Astrocyte (in vitro differentiated cells and primary cell): Measurements from ENCODE around the gene HSPA2. TPM values are rescaled to one million over a fixed set of nuclear protein-coding genes. Genes with fewer than 3 reads are reported as not detected.

ENCODE experiments used
- DNase-seq: peaks from one replicate; pipeline ENCODE4 v3.0.0-alpha.2; 2010; ENCODE audit warnings: low read depth
- FAIRE-seq: peaks from 2 replicates; lab custom pipeline; 2011; peaks lifted over from hg19 to GRCh38; lab: Jason Lieb, UNC
- H2AFZ ChIP-seq: 2 replicates; pipeline ENCODE4 v1.6.0; 2012; ENCODE audit warnings: low read depth, low read length, inconsistent platforms
- H3K27ac ChIP-seq: 2 replicates; pipeline ENCODE4 v1.5.1; 2011; ENCODE audit warnings: low read depth, low read length, inconsistent platforms
- H3K27me3 ChIP-seq: 2 replicates; pipeline ENCODE4 v1.6.0; 2011; ENCODE audit warnings: low read length, inconsistent platforms; ENCODE audit not compliant: insufficient read depth
- H3K36me3 ChIP-seq: 2 replicates; pipeline ENCODE4 v1.5.1; 2011; ENCODE audit warnings: low read length, inconsistent platforms; ENCODE audit not compliant: insufficient read depth
- H3K4me1 ChIP-seq: 2 replicates; pipeline ENCODE4 v1.5.1; 2011; ENCODE audit warnings: low read length, inconsistent platforms; ENCODE audit not compliant: insufficient read depth
- H3K4me2 ChIP-seq: 2 replicates; pipeline ENCODE4 v1.6.0; 2012; ENCODE audit warnings: low read length, inconsistent platforms
- H3K4me3 ChIP-seq: 2 replicates; pipeline ENCODE4 v1.5.1; 2011; ENCODE audit warnings: low read depth, mild to moderate bottlenecking, low read length, inconsistent platforms; ENCODE audit not compliant: insufficient read depth
- H3K79me2 ChIP-seq: 2 replicates; pipeline ENCODE4 v1.6.0; 2012; ENCODE audit warnings: mild to moderate bottlenecking, low read length, inconsistent platforms; ENCODE audit not compliant: insufficient read depth
- H3K9ac ChIP-seq: 2 replicates; pipeline ENCODE4 v1.6.0; 2012; ENCODE audit warnings: mild to moderate bottlenecking, low read length, inconsistent platforms
- H3K9me3 ChIP-seq: 2 replicates; pipeline ENCODE4 v1.5.1; 2012; ENCODE audit warnings: low read depth, mild to moderate bottlenecking, low read length, inconsistent platforms; ENCODE audit not compliant: insufficient read depth
- H4K20me1 ChIP-seq: 2 replicates; pipeline ENCODE4 v1.6.0; 2012; ENCODE audit warnings: low read length, inconsistent platforms; ENCODE audit not compliant: insufficient read depth
- H3K27ac Mint-ChIP-seq: one replicate; pipeline ENCODE4 v1.8.0; 2021; ENCODE audit warnings: mild to moderate bottlenecking, mixed read lengths; ENCODE audit not compliant: unreplicated experiment
- H3K27me3 Mint-ChIP-seq: one replicate; pipeline ENCODE4 v1.8.0; 2021; ENCODE audit warnings: low read depth, mixed read lengths; ENCODE audit not compliant: unreplicated experiment
- H3K36me3 Mint-ChIP-seq: one replicate; pipeline ENCODE4 v1.8.0; 2021; ENCODE audit warnings: low read depth, mixed read lengths; ENCODE audit not compliant: unreplicated experiment
- H3K4me1 Mint-ChIP-seq: one replicate; pipeline ENCODE4 v1.8.0; 2021; ENCODE audit warnings: low read depth, mixed read lengths; ENCODE audit not compliant: unreplicated experiment
- H3K4me3 Mint-ChIP-seq: one replicate; pipeline ENCODE4 v1.8.0; 2021; ENCODE audit warnings: mild to moderate bottlenecking, moderate library complexity, mixed read lengths; ENCODE audit not compliant: unreplicated experiment
- H3K9me3 Mint-ChIP-seq: one replicate; pipeline ENCODE4 v1.8.0; 2021; ENCODE audit warnings: mild to moderate bottlenecking, mixed read lengths; ENCODE audit not compliant: unreplicated experiment
- CTCF ChIP-seq: IDR thresholded peaks from 2 replicates; pipeline ENCODE4 v1.5.1; 2011; ENCODE audit warnings: low read depth, mild to moderate bottlenecking, inconsistent platforms, low read length, moderate library complexity; ENCODE audit not compliant: insufficient read depth
- EZH2 ChIP-seq: IDR thresholded peaks from 2 replicates; pipeline ENCODE4 v1.6.1; 2012; ENCODE audit warnings: mild to moderate bottlenecking, low read length, inconsistent platforms; ENCODE audit not compliant: insufficient read depth
- total RNA-seq: library from RNA; stranded (reverse); gene quantifications from 2 replicates; pipeline ENCODE4 v1.2.1, GENCODE V29; 2021

Gene HSPA2
- total RNA-seq, 1 donor from 2014 or later: 2.8 TPM

DNA sequence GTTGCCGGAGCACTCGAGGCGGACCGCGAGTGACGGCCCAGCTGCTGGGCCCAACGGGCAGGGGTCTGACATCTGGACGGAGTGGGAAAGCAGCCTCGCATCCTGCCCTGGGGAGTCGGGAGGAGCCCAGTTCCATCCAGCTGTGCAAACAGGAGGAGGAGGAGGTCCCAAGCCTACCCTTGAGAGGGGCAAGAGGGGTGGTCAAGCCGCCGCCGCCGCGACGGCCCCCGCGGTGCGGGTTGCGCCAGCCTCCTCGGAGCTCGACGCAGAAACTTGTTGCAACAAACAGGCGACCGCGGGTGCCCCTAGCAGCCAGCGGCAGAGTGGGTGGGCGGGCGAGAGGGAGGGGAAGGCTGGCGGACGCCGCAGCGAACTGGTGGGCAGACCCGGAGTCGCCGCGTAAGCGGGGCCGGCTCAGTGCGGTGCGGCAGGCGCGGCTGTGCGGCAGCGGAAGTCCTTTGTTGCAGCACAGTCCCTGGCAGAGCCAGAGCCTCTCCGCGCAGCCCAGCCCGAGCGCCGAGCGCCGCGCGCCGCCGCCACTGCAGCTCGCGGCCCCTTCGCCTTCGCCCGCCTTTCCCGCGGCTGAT lies 36.1 kb upstream of the HSPA2 start, which contains the start of gene ZBTB1:
Gene ZBTB1 (plus strand): TSS at position 461 of the 587 bp plus-strand sequence. CDS start 16,735 bp downstream, outside the sequence.
- Mint-ChIP-seq H3K4me3 (peak within 1 kb of the TSS; percentile 97), H3K27ac (peak within 1 kb of the TSS; percentile 94), H3K4me1 (peaks cover 39% of the 10 kb centered on the region), H3K36me3 (peaks cover 5% of the 10 kb centered on the region), H3K9me3 (no peaks in the 10 kb centered on the region), H3K27me3 (no peaks in the 10 kb centered on the region)
- H3K4me1 ChIP-seq: peaks cover 44% of the 10 kb centered on the region
- DNase-seq (peak; percentile 83), FAIRE-seq (no peak)
- H3K79me2 ChIP-seq: peaks cover 87% of the 10 kb centered on the region
- TF ChIP-seq EZH2 (no peak), CTCF (no peak)
- peak within 1 kb of the TSS; percentile 97 for H3K27ac ChIP-seq
- H3K4me2 ChIP-seq: peak within 1 kb of the TSS; percentile 93
- H3K9me3 ChIP-seq: no peaks in the 10 kb centered on the region
- peak within 1 kb of the TSS; percentile 49 for H2AFZ ChIP-seq
- H3K9ac ChIP-seq: peak within 1 kb of the TSS; percentile 99
- H3K4me3 ChIP-seq: peak within 1 kb of the TSS; percentile 87
- peaks cover 43% of the 10 kb centered on the region for H4K20me1 ChIP-seq
- H3K36me3 ChIP-seq: no peaks in the 10 kb centered on the region
- no peaks in the 10 kb centered on the region for H3K27me3 ChIP-seq

DNA sequence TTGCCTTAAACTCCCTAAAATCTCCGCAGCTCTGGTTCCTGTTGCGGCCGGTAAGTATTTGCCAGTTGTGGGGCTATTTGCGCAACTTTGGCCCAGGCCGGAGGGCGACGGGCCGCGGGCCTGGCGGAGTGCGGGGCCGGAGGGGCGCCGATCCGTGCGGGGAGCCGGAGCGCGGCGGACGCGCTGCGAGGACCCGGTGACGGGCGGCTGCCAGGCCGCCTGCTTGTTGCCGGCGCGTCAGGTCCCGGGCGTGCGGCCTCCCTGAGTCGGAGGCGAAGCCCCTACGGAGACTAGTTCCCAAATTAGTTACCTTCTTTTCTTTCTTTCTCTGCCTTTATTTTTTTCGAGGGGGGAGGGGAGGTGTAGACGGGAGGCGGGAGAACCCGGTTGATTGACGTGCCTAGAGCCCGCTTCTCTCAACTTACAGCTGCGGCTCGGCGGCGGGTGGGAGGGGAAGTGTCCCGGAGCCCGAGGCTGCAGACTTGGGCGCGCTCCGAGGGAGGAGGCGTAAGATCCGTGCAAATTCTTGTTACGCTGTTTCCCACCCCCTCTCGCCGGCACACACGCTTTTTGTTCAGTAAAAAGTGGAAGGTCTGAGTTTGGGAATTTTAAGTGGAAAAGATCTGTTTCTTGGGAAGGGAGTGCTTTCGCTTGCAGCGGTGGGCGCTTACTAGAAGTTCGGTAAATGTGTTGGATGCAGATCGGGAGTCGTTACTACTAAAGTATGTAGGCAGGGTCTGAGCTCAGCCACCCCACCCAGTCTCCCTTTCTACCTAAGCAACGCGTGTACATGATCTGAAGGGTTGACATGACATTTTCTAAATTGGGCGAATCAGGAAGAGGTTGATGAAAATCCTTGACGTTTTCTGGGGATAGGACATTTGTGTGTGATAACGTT lies 35.4 kb upstream of the HSPA2 start:
- no peak for TF ChIP-seq CTCF
- TF ChIP-seq EZH2: no peak
- H3K27me3 Mint-ChIP-seq: no peaks in the 10 kb centered on the region
- peaks cover 42% of the 10 kb centered on the region for H3K4me1 Mint-ChIP-seq
- H3K36me3 Mint-ChIP-seq: peaks cover 5% of the 10 kb centered on the region
- no peaks in the 10 kb centered on the region for H3K36me3 ChIP-seq
- H4K20me1 ChIP-seq: peaks cover 48% of the 10 kb centered on the region
- no peaks in the 10 kb centered on the region for H3K9me3 Mint-ChIP-seq
- DNase-seq (peak; percentile 73), FAIRE-seq (no peak)
- H2AFZ ChIP-seq: peak overlapping the region; percentile 47
- no peaks in the 10 kb centered on the region for H3K27me3 ChIP-seq
- peak overlapping the region; percentile 94 for H3K27ac Mint-ChIP-seq
- H3K4me3 Mint-ChIP-seq: peak overlapping the region; percentile 97
- peak overlapping the region; percentile 93 for H3K4me2 ChIP-seq
- H3K9me3 ChIP-seq: no peaks in the 10 kb centered on the region
- H3K27ac ChIP-seq: peak overlapping the region; percentile 97
- peaks cover 86% of the 10 kb centered on the region for H3K79me2 ChIP-seq
- peak overlapping the region; percentile 87 for H3K4me3 ChIP-seq
- peak overlapping the region; percentile 99 for H3K9ac ChIP-seq
- H3K4me1 ChIP-seq: peaks cover 44% of the 10 kb centered on the region
